ENCODE data around the gene EPHB3. TPM values are rescaled to one million over a fixed set of nuclear protein-coding genes. Genes with fewer than 3 reads are reported as not detected.

The EPHB3 gene
- total and polyA plus RNA-seq, 2 of the 4 experiments (the other 2 are of a cell fraction) = 0.72 to 2.9 TPM

DNA sequence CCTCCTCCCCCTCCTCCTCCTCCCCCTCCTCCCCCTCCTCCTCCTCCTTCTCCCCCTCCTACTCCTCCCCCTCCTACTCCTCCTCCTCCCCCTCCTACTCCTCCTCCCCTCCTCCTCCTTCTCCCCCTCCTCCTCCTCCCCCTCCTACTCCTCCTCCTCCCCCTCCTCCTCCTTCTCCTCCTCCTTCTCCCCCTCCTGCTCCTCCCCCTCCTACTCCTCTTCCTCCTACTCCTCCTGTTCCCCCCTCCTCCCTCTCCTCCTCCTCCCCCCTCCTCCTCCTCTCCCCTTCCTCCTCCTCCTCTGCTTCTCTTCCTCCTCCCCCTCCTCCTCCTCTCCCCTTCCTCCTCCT lies 17.1 kb upstream of the EPHB3 start:
- POLR2A ChIA-PET (ENCODE audit: unreplicated experiment) = no interaction called here
- Histone ChIP-seq H3K4ac (ENCODE audit: low read depth, low read length) (no peak overlapping the region), H2AK9ac (replicated peaks; ENCODE audit: low read depth, low read length, poor library complexity) (no peak overlapping the region), H2BK5ac (ENCODE audit: low read depth, low read length, poor library complexity, severe bottlenecking) (no peak overlapping the region), H3K9ac (ENCODE audit: low read depth, low read length) (no peak overlapping the region), H3K27me3 (ENCODE audit: control insufficient read depth, insufficient read depth, low read length) (peaks cover 52% of the 10 kb centered on the region), H3K56ac (ENCODE audit: extremely low read depth, insufficient read depth, low read length) (no peak overlapping the region), H3K9me1 (ENCODE audit: insufficient read depth, low read length) (no peaks in the 10 kb centered on the region), H3K9me3 (ENCODE audit: control insufficient read depth, insufficient read depth, low read length) (no peaks in the 10 kb centered on the region), H3K4me3 (ENCODE audit: insufficient read depth, low read depth, low read length) (no peak overlapping the region), H2BK20ac (ENCODE audit: low read depth, low read length) (no peak overlapping the region), H3K14ac (replicated peaks; ENCODE audit: low read depth, low read length) (no peak overlapping the region), H3K27ac (ENCODE audit: insufficient read depth, low read length) (no peak overlapping the region), H3K36me3 (ENCODE audit: control insufficient read depth, insufficient read depth, low read length) (no peaks in the 10 kb centered on the region), H3K4me1 (ENCODE audit: control insufficient read depth, insufficient read depth, low read length) (no peaks in the 10 kb centered on the region), H3K4me2 (ENCODE audit: low read depth, low read length) (no peak overlapping the region), H2AFZ (replicated peaks; ENCODE audit: low read length, poor library complexity) (no peak overlapping the region), H4K8ac (ENCODE audit: low read depth in 2 of 2, low read length in 2 of 2) (no peak overlapping the region), H3K18ac (ENCODE audit: low read depth, low read length) (no peak overlapping the region), H4K91ac (ENCODE audit: insufficient read depth, low read depth, low read length) (no peak overlapping the region), H2AK5ac (ENCODE audit: low read depth, low read length) (no peak overlapping the region), H4K20me1 (ENCODE audit: insufficient read depth, low read length) (no peaks in the 10 kb centered on the region), H2BK120ac (ENCODE audit: low read depth, low read length) (no peak overlapping the region), H3K23ac (ENCODE audit: low read depth, low read length) (no peak overlapping the region), H4K5ac (ENCODE audit: low read depth, low read length) (no peak overlapping the region), H2BK15ac (ENCODE audit: low read depth, low read length) (no peak overlapping the region), H3K79me1 (ENCODE audit: low read depth in 1 of 2, low read length in 2 of 2) (no peaks in the 10 kb centered on the region)
- CTCF ChIA-PET = interaction anchor here (0.6 kb wide), 1 partner anchor 141 kb away, joined by 3 read pairs; no protein-coding TSS in a partner anchor
- TF ChIP-seq FOS (IDR thresholded peaks at IDR 0.05; ENCODE audit: low read depth, low read length) = no peak
- in situ Hi-C loops (cut with MboI; ENCODE audit: low sequenced_read_pairs) (no loop called here), dilution Hi-C loops (cut with HindIII; ENCODE audit: low sequenced_read_pairs, unreplicated experiment) (loop anchor here (25.0 kb wide), 1 partner anchor 182 kb away; the partner anchor contains the start of genes CLCN2 and POLR2H), intact Hi-C loops (cut with micrococcal nuclease) (loop anchor here (1.0 kb wide), 1 partner anchor 173 kb away; no protein-coding TSS in a partner anchor)
- ATAC-seq (ENCODE audit: low read depth) (no peak), DNase-seq (no peak)
- no TSS peak for BruUV-seq (replicated peaks)
